Small intestine (tissue), 7 donors: ENCODE results near the gene KRTAP4-4. TPM values are rescaled to one million over a fixed set of nuclear protein-coding genes. Genes with fewer than 3 reads are reported as not detected.

Experiments used
- DNase-seq, 2 donors: peaks; one replicate each; pipeline versions ENCODE4 v3.0.0 to v3.0.0-alpha.2; 2013
- FAIRE-seq: peaks from 2 replicates; lab custom pipeline; 2012; peaks lifted over from hg19 to GRCh38; lab: Jason Lieb, UNC
- H3K27ac ChIP-seq, 3 donors: one replicate each; pipeline ENCODE4 v1.5.1; 2013; ENCODE audit warnings: low read length in 2 of 3, mild to moderate bottlenecking in 2 of 3, control low read depth in 1 of 3, inconsistent platforms in 1 of 3, low read depth in 1 of 3, moderate library complexity in 1 of 3
- H3K27me3 ChIP-seq, 3 donors: one replicate each; pipeline ENCODE4 v1.6.1; 2013; ENCODE audit warnings: low read length in 3 of 3, inconsistent platforms in 1 of 3; ENCODE audit not compliant: control insufficient read depth in 3 of 3, insufficient read depth in 3 of 3
- H3K36me3 ChIP-seq, 3 donors: one replicate each; pipeline ENCODE4 v1.6.1; 2013; ENCODE audit warnings: low read length in 3 of 3, inconsistent platforms in 1 of 3, low read depth in 1 of 3, mild to moderate bottlenecking in 1 of 3, moderate library complexity in 1 of 3; ENCODE audit not compliant: control insufficient read depth in 3 of 3, insufficient read depth in 2 of 3
- H3K4me1 ChIP-seq, 3 donors: one replicate each; pipeline ENCODE4 v1.6.1; 2013; ENCODE audit warnings: low read length in 2 of 3, inconsistent platforms in 1 of 3, low read depth in 1 of 3, mild to moderate bottlenecking in 1 of 3, moderate library complexity in 1 of 3; ENCODE audit not compliant: control insufficient read depth in 3 of 3, insufficient read depth in 2 of 3
- H3K4me3 ChIP-seq, 3 donors: one replicate each; pipeline ENCODE4 v1.5.1; 2013; ENCODE audit warnings: low read length in 3 of 3, control low read depth in 1 of 3, inconsistent platforms in 1 of 3, low read depth in 1 of 3, mild to moderate bottlenecking in 1 of 3, moderate library complexity in 1 of 3
- H3K9me3 ChIP-seq, 2 donors: one replicate each; pipeline ENCODE4 v1.6.1; 2013; ENCODE audit warnings: low read depth in 1 of 2, low read length in 1 of 2; ENCODE audit not compliant: control insufficient read depth in 2 of 2, insufficient read depth in 1 of 2
- WGBS, 3 donors: extraction: QIAGEN DNeasy Blood & Tissue Kit; methylation state at CpG; one replicate each; pipeline ENCODE4 v1.1.7; 2013; 5-methylcytosine and 5-hydroxymethylcytosine counted together
- polyA plus RNA-seq, 4 donors: library from polyadenylated mRNA; stranded (reverse) in 3 of 4; unstranded in 1 of 4; fragments of 200-250 nt in 3 of 4; fragments of 120-200 nt in 1 of 4; gene quantifications; one replicate each; pipeline versions ENCODE4 v1.2.1 to v1.2.3, GENCODE V29; 2013
- donor health status: healthy with polysubstance abuse.
- donor health status: control.
- donor health status: control.
- donor health status: Bipolar disorder and iron deficiency.
- donor health status: healthy.

KRTAP4-4 gene
- polyA plus RNA-seq, 4 donors = not detected

- FAIRE-seq = no peak
- 77 to 80% (median 78%) methylated on average over 2 of the region's 2 CpGs for WGBS, 3 donors
- Histone ChIP-seq H3K27ac (no peak overlapping the region), H3K4me3 (no peak overlapping the region), H3K4me1 (no peaks in the 10 kb centered on the region), H3K9me3 (peaks cover 0 to 2% of the 10 kb centered on the region in 2 donors), H3K27me3 (peaks cover 0 to 6% (median 0%) of the 10 kb centered on the region in 3 donors), H3K36me3 (no peaks in the 10 kb centered on the region)
- DNase-seq = no peak
These were observed 49.2 kb downstream of the KRTAP4-4 start for GRCh38 chr17:41111151-41111885.

Other genes with a start within 250 kb of the KRTAP4-4 start
- under 1 TPM in 2 of 4 donors, not detected in 2; 0.66 to 0.82 TPM for gene KRT23, start 223.1 kb downstream of the KRTAP4-4 start, polyA plus RNA-seq
- gene KRT39, start 193.8 kb downstream of the KRTAP4-4 start, polyA plus RNA-seq = under 1 TPM in 2 of 4 donors, not detected in 2; 0.03 to 0.04 TPM
- under 1 TPM in 3 of 4 donors, not detected in 1; 0.10 to 0.45 (median 0.12) TPM for gene KRT40, start 176.4 kb downstream of the KRTAP4-4 start, polyA plus RNA-seq
- gene KRTAP3-3, start 166.6 kb downstream of the KRTAP4-4 start, polyA plus RNA-seq = not detected
- not detected for gene KRTAP3-2, start 160.8 kb downstream of the KRTAP4-4 start, polyA plus RNA-seq
- gene KRTAP3-1, start 151.6 kb downstream of the KRTAP4-4 start, polyA plus RNA-seq = not detected
- under 1 TPM in 1 of 4 donors, not detected in 3; 0.04 TPM for gene KRTAP1-5, start 133.5 kb downstream of the KRTAP4-4 start, polyA plus RNA-seq
- gene KRTAP1-4, start 130.6 kb downstream of the KRTAP4-4 start, polyA plus RNA-seq = not detected
- not detected for gene KRTAP1-3, start 125.9 kb downstream of the KRTAP4-4 start, polyA plus RNA-seq
- not detected for gene KRTAP1-1, start 119.3 kb downstream of the KRTAP4-4 start, polyA plus RNA-seq
- not detected for gene KRTAP2-1, start 113.4 kb downstream of the KRTAP4-4 start, polyA plus RNA-seq
- not detected for gene KRTAP2-2, start 105.5 kb downstream of the KRTAP4-4 start, polyA plus RNA-seq
- not detected for gene KRTAP2-3, start 100.6 kb downstream of the KRTAP4-4 start, polyA plus RNA-seq
- gene KRTAP2-4, start 94.9 kb downstream of the KRTAP4-4 start, polyA plus RNA-seq = not detected
- not detected for gene KRTAP4-7, start 76.6 kb downstream of the KRTAP4-4 start, polyA plus RNA-seq
- not detected for gene KRTAP4-8, start 62.6 kb downstream of the KRTAP4-4 start, polyA plus RNA-seq
- gene KRTAP4-16, start 58.5 kb downstream of the KRTAP4-4 start, polyA plus RNA-seq = not detected
- gene KRTAP4-9, start 55.4 kb downstream of the KRTAP4-4 start, polyA plus RNA-seq = not detected
- gene KRTAP4-11, start 42.4 kb downstream of the KRTAP4-4 start, polyA plus RNA-seq = not detected
- gene KRTAP4-12, start 36.6 kb downstream of the KRTAP4-4 start, polyA plus RNA-seq = not detected
- not detected for gene KRTAP4-6, start 20.2 kb downstream of the KRTAP4-4 start, polyA plus RNA-seq
- gene KRTAP4-5, start 10.9 kb downstream of the KRTAP4-4 start, polyA plus RNA-seq = not detected
- not detected for gene KRTAP4-3, start 7.5 kb upstream of the KRTAP4-4 start, polyA plus RNA-seq
- not detected for gene KRTAP4-2, start 17.5 kb upstream of the KRTAP4-4 start, polyA plus RNA-seq
- not detected for gene KRTAP4-1, start 24.2 kb upstream of the KRTAP4-4 start, polyA plus RNA-seq
- gene KRTAP9-1, start 29.1 kb upstream of the KRTAP4-4 start, polyA plus RNA-seq = not detected
- gene KRTAP9-2, start 65.9 kb upstream of the KRTAP4-4 start, polyA plus RNA-seq = not detected
- not detected for gene KRTAP9-3, start 71.7 kb upstream of the KRTAP4-4 start, polyA plus RNA-seq
- gene KRTAP9-8, start 77.3 kb upstream of the KRTAP4-4 start, polyA plus RNA-seq = not detected
- gene KRTAP9-4, start 88.9 kb upstream of the KRTAP4-4 start, polyA plus RNA-seq = not detected
- not detected for gene KRTAP9-9, start 94.6 kb upstream of the KRTAP4-4 start, polyA plus RNA-seq
- not detected for gene KRTAP9-6, start 104.6 kb upstream of the KRTAP4-4 start, polyA plus RNA-seq
- gene KRTAP9-7, start 115.0 kb upstream of the KRTAP4-4 start, polyA plus RNA-seq = not detected
- gene KRTAP29-1, start 142.1 kb upstream of the KRTAP4-4 start, polyA plus RNA-seq = not detected
- not detected for gene KRTAP16-1, start 148.6 kb upstream of the KRTAP4-4 start, polyA plus RNA-seq
- gene KRTAP17-1, start 155.0 kb upstream of the KRTAP4-4 start, polyA plus RNA-seq = not detected
- gene KRT33A, start 190.1 kb upstream of the KRTAP4-4 start, polyA plus RNA-seq = not detected
- not detected for gene KRT33B, start 209.1 kb upstream of the KRTAP4-4 start, polyA plus RNA-seq
- gene KRT34, start 221.6 kb upstream of the KRTAP4-4 start, polyA plus RNA-seq = not detected
- not detected for gene KRT31, start 236.9 kb upstream of the KRTAP4-4 start, polyA plus RNA-seq